Measurements from ENCODE around the gene RAMACL. TPM values are rescaled to one million over a fixed set of nuclear protein-coding genes. Genes with fewer than 3 reads are reported as not detected.

Gene RAMACL
- total RNA-seq, 4 donors from 2014 or later: 0.93 to 2.1 (median 1.5) TPM

GRCh38 chr6:166551754-166552495, 34.6 kb downstream of the RAMACL start:
- intact Hi-C loops (cut with DNase I; ENCODE audit: low total_unique reads): no loop called here
- DNase-seq (ENCODE audit: low spot score in 2 of 2): no peak
- WGBS, 2 donors: 93% methylated on average over 16 of the region's 16 CpGs

GRCh38 chr6:166546653-166547052, 39.8 kb downstream of the RAMACL start:
- H3K4me3 ChIP-seq (ENCODE audit: low read depth, poor library complexity, severe bottlenecking): no peak overlapping the region
- WGBS, 2 donors: 94% methylated on average over 6 of the region's 6 CpGs
- intact Hi-C loops (cut with DNase I; ENCODE audit: low total_unique reads): no loop called here
- TF ChIP-seq CTCF (IDR thresholded peaks at IDR 0.05) (no peak), POLR2A (IDR thresholded peaks at IDR 0.05) (no peak)
- no peak for DNase-seq (ENCODE audit: low spot score in 2 of 2)

More at GRCh38 chr6:166551754-166552495, 34.6 kb downstream of the RAMACL start:
- no peak overlapping the region for H3K4me3 ChIP-seq (ENCODE audit: low read depth, poor library complexity, severe bottlenecking)
- no peak for TF ChIP-seq CTCF (IDR thresholded peaks at IDR 0.05)
- TF ChIP-seq POLR2A (IDR thresholded peaks at IDR 0.05): no peak

GRCh38 chr6:166545156-166546034, 41.1 kb downstream of the RAMACL start:
- no peak for TF ChIP-seq CTCF (IDR thresholded peaks at IDR 0.05)
- no peak for TF ChIP-seq POLR2A (IDR thresholded peaks at IDR 0.05)
- peak in 1 of 2 donors; percentile 61 for DNase-seq (ENCODE audit: low spot score in 2 of 2)
- intact Hi-C loops (cut with DNase I; ENCODE audit: low total_unique reads): no loop called here
- WGBS, 2 donors: 71 to 78% methylated on average over 19 of the region's 19 CpGs
- H3K4me3 ChIP-seq (ENCODE audit: low read depth, poor library complexity, severe bottlenecking): no peak overlapping the region

GRCh38 chr6:166544296-166544605, 42.2 kb downstream of the RAMACL start:
- DNase-seq (ENCODE audit: low spot score in 2 of 2): peak in 1 of 2 donors; percentile 52
- 96 to 97% methylated on average over 10 of the region's 10 CpGs for WGBS, 2 donors
- no peak for TF ChIP-seq CTCF (IDR thresholded peaks at IDR 0.05)
- TF ChIP-seq POLR2A (IDR thresholded peaks at IDR 0.05): no peak
- intact Hi-C loops (cut with DNase I; ENCODE audit: low total_unique reads): no loop called here
- H3K4me3 ChIP-seq (ENCODE audit: low read depth, poor library complexity, severe bottlenecking): no peak overlapping the region

- intact Hi-C loops (cut with DNase I; ENCODE audit: low total_unique reads): no loop called here
- H3K4me3 ChIP-seq (ENCODE audit: low read depth, poor library complexity, severe bottlenecking): no peak overlapping the region
These were observed 42.7 kb downstream of the RAMACL start for GRCh38 chr6:166543603-166544295.

More at GRCh38 chr6:166543603-166544295, 42.7 kb downstream of the RAMACL start:
- peak in 1 of 2 donors; percentile 60 for DNase-seq (ENCODE audit: low spot score in 2 of 2)
- WGBS, 2 donors: 95 to 98% methylated on average over 9 of the region's 9 CpGs
- TF ChIP-seq CTCF (IDR thresholded peaks at IDR 0.05) (no peak), POLR2A (IDR thresholded peaks at IDR 0.05) (no peak)
